SK-MEL-5 (cell line): ENCODE measurements around the gene EARS2. TPM values are rescaled to one million over a fixed set of nuclear protein-coding genes. Genes with fewer than 3 reads are reported as not detected.
A peak's percentile ranks its signal among the peaks of the same experiment; 100 is the strongest.
"Not testable (repeated sequence)": the region's sequence is repeated elsewhere in the genome, so short reads cannot be mapped to it uniquely, and the experiment has no call there.

ENCODE experiments used
- DNase-seq: peaks from one replicate; pipeline ENCODE4 v3.0.0-alpha.2; 2016; ENCODE audit warnings: low read depth, low spot score
- in situ Hi-C: cut with HindIII; loops from 2 replicates; pipeline ENCODE4 v1.10.0; 2016; ENCODE audit warnings: low sequenced_read_pairs, high pct_unique_total_duplicates, low pct_unique_long_range_greater_than_20kb
- polyA plus RNA-seq, 2 experiments: library from polyadenylated mRNA; depleted of rRNA; stranded (reverse); fragments of >200 nt; gene quantifications; 2 replicates each; pipeline ENCODE4 v1.2.3, GENCODE V29; 2015
- total RNA-seq: library from RNA; depleted of rRNA; stranded (reverse); fragments of >200 nt; shearing (Covaris generic); gene quantifications from 2 replicates; pipeline ENCODE4 v1.2.3, GENCODE V29; 2014; rRNA removed

The EARS2 gene
- total RNA-seq: 41.9 and 44.3 TPM in 2 replicates
- polyA plus RNA-seq (2015; cell fraction: cytosol; rRNA removed): 67.5 and 73.0 TPM in 2 replicates
- polyA plus RNA-seq (2015; cell fraction: nucleus; rRNA removed): 45.2 and 61.6 TPM in 2 replicates

DNA sequence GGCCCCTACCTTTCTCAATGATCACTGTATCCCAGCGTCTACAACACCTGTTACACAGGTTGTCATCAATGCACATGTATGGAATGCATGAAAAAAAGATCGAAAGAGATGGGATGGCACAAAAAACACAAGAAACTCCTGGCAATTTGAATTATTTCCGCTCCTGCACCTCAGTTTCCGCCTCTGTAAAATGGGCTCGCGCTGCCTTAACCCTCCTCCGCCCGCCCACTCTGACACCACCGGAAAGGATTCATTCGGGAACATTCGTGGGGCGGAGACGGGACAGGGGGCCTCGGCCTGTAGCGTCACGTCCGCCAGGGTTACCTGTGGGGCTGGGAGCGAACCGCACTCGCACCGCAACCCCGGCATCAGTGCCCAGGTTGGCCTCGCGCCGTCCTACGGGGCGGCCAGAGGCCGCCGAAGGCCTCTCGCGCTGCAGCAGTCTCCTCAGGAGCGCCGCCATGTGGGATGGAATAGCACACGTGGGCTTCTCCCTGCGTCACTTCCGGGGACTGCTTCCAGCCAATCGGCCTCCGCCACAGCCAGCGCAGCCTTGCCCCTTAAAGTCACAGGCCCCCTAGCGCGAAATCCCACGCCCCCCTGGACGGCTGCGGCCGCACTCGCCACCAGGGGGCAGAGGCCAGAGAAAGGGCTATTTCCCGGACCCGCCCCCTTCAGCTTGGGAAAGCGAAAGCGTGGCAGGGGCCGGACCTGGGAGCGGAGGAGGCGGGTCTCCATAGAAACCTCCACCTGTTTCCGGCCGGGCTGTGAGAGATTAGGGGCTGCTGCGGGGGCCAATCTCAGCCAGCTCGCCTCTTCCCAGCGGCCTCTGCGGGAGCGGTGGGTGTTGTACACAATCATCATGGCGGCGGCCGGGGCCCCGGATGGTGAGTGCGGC is at the start of gene EARS2, which contains the start of gene UBFD1:
Gene EARS2, minus strand, starts transcription at position 470 of the 898 bp plus-strand sequence. Its CDS starts 7 bp downstream, at position 463.
Gene UBFD1, plus strand, starts transcription at position 847 of the 898 bp plus-strand sequence. Its CDS starts 16 bp downstream, at position 863.
- peak; percentile 98 for DNase-seq
- in situ Hi-C loops: no loop called here

DNA sequence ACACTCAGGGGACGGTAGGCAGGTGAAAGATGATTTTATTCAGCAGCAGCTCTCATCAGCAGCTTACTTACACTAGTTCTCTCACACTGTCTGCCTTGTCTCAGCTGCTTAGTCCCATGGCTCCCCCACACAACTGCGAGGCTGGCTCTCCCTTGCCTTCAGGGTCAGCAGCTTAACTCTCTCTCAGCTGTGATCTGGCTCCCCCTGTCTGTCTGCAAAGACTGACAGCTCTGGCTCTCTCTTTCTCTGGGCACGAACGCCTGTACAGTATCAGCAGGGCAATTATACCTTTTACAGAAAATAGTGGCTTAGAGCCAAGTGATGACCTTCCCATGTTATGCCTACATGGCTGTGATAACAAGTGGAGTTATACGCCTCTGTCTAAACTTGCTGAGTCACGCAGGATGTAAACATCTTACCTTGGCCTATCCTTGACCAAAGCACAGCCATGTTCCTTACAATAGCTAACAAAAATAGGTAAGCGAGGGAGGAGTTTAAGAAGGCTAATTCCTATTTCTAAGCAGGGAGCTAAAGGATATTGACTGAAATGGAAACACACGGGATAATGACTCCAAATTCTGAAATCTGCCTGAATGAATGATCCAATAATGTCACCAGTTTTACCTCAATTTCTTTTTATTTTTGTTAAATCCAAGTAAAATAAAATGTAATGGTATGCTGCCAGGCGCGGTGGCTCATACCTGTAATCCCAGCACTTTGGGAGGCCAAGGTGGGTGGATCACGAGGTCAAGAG is 40.0 kb upstream of the EARS2 start:
- peak; percentile 89 for DNase-seq
- in situ Hi-C loops: no loop called here

DNA sequence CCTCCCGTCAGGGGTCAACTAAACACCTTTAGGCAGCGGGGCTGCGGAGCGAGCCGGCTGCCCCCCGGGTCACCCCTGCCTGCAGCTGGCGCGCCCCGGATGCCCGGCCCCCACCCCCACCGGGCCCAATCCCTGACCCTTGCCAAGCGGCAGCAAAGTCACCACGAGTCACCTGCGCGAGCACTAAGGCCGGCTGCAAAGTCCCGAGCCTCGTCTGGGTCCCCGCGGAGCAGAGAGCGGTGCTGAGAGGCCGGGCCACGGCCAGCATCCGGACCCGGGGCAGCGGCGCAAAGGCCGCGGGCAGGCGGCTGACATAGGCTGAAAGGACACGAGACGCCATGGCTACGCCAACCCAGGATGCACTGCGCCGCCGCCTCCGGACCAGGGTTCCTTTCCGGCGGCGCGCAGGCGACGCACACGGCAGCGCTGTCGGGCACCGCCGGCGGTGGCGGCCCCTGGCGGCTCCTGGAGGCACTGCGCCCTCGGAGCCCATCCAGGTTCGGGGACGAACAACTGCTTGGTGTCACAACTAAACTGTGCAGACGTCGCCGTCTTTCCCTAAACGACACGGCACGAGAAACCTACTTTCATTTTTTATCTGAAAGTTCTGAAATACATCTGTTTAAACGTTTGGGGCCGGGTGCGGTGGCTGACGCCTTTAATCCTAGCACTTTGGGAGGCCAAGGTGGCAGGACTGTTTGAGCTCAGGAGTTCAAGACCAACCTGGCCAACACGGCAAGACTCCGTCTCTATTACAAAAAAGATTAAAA is 39.0 kb upstream of the EARS2 start, which contains the start of gene NDUFAB1:
Gene NDUFAB1, minus strand, starts transcription at position 366 of the 770 bp plus-strand sequence. Its CDS starts 26 bp downstream, at position 340.
- in situ Hi-C loops: no loop called here
- peak; percentile 87 for DNase-seq

DNA sequence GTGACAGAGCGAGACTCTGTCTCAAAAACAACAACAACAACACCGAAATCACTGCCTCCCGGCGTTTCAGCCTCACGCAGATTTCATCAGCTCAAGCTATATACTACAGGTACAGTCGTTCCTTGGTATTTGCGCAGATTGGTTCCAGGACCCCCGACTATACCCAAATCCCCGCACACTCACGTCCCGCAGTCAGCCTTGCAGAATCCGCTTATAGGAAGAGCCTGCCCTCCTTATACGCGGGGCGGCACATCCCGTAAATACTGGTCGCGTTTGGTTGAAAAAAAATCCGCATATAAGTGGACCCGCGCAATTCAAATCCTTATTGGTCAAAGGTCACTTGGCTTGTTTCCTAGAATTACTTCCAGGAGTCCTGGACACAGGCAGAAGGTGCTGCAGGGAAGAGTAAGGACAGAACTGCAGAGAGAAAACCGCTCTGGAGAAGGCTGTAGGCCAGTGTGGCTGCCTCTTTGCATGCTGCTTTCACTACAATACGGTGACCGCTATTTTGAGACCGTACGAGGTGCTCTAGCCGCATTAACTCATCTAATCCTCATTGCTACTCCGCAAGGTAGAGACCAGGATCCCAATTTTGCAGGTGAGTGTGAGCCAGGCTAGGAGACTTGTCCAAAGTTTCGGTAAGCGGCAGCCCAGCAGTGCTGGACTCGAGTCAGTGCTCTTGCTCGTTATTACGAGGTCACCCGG is 38.2 kb upstream of the EARS2 start:
- in situ Hi-C loops: no loop called here
- DNase-seq: peak; percentile 4

DNA sequence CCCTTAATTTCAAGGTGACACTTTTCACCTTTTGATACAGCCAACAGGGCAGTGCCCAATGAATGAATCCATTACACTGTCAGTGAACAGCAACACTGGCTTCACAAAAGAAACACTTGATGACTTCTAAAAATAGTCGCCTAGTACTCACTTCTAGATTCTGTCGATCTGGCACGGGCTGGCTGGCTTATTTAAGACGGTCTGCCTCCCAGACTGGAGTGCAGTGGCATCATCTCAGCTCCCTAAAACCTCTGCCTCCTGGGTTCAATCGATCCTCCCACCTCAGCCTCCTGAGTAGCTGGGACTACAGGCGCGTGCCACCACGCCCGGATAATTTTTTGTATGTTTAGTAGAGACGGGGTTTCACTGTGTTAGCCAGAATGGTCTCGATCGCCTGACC is 37.0 kb upstream of the EARS2 start:
- in situ Hi-C loops: no loop called here
- no peak for DNase-seq

DNA sequence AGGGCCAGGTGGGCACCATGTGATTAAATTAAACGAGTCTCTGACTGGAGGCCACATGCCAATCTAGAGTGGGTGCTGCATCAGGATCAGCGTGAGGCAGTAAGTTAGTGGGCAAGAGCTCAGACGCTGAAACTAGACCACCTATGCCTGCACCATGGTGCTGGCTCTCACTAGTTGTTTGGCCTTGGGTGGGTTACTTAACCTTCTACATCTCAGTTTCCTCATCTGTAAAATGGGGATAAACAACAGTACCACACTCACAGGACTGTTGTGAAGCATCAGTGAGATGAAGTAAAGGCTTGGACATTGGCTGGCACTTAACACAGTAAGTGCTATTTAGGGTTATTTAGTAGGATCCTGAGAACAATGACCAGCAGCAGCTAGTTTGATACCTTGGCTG is 33.0 kb upstream of the EARS2 start:
- DNase-seq: no peak
- in situ Hi-C loops: no loop called here

DNA sequence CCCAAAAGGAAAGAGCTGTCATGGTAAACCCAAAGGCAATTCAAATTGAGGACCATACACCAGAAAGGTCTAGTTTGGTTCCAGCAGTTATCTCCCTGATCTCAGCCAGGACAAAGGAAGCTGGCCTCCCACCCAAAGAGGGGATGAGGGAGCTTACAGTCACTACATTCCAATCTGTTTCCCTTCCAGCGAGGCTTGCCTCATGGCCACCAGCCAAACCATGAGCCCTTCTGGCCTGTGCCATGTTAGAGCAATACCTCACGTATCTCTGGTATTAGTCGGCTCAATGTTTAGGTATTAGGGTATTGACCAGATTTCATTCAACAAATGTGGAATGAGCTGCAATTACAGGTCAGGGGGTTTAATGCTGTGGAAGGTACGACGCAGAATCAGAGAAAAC is 30.6 kb upstream of the EARS2 start:
- DNase-seq: no peak

DNA sequence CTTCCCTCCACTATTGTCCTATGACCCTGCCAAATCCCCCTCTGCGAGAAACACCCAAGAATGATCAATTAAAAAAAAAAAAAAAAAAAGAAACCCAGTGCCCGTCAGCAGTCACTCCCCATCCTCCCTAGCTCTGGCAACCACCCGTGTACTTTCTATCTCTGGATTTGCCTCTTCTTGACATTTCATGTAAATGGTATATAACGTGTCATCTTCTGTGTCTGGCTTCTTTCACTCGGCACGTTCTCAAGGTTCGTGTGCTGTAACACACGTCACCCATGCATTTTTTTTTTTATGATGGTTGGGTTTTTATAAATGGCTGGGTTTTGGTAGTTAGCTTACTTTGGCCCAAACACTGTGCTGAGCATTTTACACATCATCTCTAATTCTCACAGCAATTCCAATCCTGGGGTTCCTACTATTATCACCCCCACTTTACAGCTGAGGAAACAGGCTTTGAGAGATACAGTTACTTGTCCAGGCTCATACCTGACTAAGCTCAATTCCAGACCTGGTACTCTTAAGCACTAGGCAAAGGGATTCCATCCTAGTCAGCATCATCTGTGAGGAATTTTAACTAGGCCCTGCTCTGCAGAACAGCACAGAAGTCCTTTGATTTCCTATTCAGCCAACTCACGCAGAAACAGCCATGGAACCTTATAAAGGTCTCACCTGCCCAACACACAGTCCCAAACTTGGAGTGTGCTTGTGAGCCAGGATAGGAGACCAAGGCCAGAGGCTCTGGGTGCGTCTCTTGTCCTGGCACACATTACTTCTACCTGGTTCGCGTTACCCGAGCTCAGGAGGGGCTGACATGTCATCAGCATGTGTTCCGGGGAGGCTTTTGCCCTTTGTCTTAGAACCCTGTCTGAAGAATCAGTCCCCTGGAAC is 27.3 kb upstream of the EARS2 start:
- DNase-seq: no peak
- in situ Hi-C loops: no loop called here

More for the DNA sequence above, 30.6 kb upstream of the EARS2 start:
- in situ Hi-C loops: no loop called here

DNA sequence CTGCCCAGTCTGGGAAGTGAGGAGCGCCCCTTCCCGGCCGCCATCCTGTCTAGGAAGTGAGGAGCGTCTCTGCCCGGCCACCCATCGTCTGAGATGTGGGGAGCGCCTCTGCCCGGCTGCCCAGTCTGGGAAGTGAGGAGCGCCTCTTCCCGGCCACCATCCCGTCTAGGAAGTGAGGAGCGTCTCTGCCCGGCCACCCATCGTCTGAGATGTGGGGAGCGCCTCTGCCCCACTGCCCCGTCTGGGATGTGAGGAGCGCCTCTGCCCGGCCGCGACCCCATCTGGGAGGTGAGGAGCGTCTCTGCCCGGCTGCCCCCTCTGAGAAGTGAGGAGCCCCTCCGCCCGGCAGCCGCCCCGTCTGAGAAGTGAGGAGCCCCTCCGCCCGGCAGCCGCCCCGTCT is 26.1 kb upstream of the EARS2 start:
- in situ Hi-C loops: not testable (repeated sequence)

DNA sequence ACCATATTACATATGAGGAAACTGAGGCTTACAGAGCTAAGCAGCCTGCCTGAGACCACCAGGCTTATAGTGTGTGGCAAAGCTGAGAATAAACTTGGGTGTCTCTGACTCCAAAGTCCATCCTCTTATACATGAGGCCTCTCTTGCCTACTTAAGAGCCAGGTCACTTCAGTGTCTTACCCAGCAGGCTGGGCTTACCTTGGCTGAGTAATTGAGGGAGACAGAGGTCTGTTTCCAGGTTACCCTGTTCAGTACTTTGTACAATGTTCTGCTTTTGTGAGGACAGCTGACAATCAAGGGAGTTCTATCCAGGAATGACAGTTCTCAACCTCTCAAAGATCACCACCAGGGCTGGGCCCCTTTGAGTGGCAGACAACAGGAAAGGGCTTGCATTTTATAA is 24.6 kb upstream of the EARS2 start:
- in situ Hi-C loops: no loop called here
- DNase-seq: no peak

More for the DNA sequence above, 26.1 kb upstream of the EARS2 start:
- DNase-seq: not testable (repeated sequence)

DNA sequence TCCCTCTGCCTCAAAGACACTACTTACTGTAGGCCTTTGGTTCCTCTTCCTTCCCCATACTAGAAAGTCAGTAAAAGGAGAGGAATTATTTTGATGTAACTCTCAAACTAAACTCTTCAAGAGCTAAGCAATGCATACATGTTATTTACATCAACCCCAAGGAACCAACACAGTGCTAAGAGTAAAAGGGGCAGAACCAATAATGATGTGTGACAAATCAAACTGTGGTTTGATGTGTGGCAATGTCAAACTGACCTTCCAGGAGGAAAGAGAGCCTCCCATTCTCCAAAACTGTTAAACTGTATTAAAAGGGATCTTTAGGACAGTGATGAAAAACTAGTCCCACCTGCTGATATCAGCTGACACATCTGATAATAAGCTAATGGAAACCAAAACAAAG is 23.2 kb upstream of the EARS2 start:
- no peak for DNase-seq
- in situ Hi-C loops: no loop called here

DNA sequence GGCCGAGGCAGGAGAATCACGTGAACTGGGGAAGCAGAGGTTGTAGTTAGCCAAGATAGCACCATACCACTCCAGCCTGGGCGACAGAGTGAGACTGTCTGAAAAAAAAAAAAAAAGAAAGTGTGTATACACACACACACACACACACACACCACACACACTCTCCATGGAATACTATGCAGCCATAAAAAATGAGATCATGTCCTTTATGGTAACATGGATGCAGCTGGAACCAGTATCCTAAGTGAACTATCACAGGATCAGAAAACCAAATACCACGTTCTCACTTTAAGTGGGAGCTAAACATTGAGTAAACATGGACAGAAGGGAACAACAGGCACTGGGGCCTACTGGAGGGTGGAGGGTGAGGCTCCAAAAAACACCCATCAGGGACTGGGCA is 22.2 kb upstream of the EARS2 start:
- in situ Hi-C loops: no loop called here

DNA sequence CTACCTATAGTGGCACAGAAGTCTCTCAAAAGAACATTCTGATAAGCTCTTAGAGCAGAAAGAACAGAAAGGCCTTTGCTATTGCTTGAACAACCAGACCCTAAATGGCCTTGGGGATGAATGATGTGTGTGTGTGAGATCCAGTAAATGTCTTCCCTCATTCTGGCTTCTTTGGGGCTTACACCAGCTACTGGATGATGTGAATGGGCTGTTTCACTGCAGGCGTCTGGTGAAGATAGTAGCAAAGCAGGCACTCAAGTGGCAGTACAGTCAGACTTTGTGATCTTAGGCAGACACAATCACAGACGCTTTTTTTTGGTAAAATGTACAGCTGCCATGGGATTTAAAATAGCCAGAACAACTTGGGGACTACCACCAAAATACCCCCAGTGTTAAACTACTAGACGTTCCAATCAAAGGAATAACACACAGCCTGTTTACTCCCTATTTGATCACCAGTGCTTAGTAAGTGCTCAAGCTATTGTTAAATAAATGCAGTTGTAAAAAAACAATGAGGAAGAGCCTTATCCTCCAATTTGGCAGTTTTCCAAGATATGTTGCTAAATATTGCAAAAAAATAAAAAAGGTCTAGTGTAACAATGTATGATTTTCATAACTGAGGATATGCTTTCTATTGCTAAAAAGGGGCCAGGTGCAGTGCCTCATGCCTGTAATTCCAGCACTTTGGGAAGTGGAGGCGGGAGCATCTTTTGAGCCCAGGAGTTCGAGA is 21.1 kb upstream of the EARS2 start:
- DNase-seq: peak; percentile 66
- in situ Hi-C loops: no loop called here

More for the DNA sequence above, 22.2 kb upstream of the EARS2 start:
- DNase-seq: no peak

DNA sequence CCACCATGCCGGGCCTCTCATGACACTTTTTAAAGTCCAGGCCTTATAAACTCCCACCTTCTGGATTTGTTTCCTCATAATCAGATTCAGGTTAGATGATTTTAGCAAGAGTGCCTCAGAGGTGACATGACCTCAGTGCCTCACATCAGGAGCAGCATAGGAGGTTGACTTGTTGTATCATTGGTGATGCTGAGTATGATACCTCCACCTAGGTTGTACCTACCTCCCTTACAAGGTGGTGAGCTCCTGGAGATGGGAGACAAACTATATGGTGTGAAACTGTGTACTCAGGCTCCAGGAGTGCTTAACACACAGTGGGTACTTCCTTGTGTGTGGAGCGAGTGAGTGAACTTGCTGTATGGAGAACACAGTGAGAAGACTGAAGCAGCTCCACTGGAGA is 20.3 kb upstream of the EARS2 start:
- no peak for DNase-seq
- in situ Hi-C loops: no loop called here

DNA sequence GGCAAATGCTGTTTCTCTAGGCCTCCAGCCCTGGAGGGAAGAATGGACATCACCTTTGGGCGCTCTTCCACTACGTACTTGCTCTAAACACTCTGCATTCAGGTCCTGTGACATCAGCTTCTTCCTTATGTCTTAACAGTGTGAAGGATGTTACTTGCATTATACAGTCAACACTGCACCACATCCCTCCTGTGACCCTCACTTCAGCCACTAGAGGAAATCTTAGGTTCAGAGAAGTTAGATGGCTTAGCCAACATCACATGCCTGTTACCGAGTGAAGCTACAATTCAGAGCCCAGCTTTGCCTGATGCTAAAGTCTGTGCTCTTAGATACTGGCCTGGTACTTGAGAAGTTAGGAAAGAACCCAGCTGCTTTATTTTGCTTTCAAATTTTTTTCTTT is 18.7 kb upstream of the EARS2 start:
- in situ Hi-C loops: no loop called here
- peak; percentile 31 for DNase-seq
